K562 (cell line): ENCODE results near the gene POLRMT.
A peak's percentile ranks its signal among the peaks of the same experiment; 100 is the strongest.

Source experiments
- CTCF ChIP-seq, 3 experiments: IDR thresholded peaks in 2 of 3; conservative IDR thresholded peaks in 1 of 3; 2 replicates each; pipeline ENCODE4 v1.5.1; 2011 to 2012; ENCODE audit warnings: low read length in 3 of 3, mild to moderate bottlenecking in 3 of 3, control low read depth in 2 of 3, improper control_type of control experiment in 1 of 3, inconsistent platforms in 1 of 3, low read depth in 1 of 3, mixed read lengths in 1 of 3, moderate library complexity in 1 of 3; ENCODE audit not compliant: insufficient read depth in 2 of 3
- EZH2 ChIP-seq: IDR thresholded peaks from 2 replicates; pipeline ENCODE4 v1.6.1; 2012; ENCODE audit warnings: low read depth, mild to moderate bottlenecking, inconsistent platforms, low read length, borderline replicate concordance
- NFE2 ChIP-seq: IDR thresholded peaks from 2 replicates; pipeline ENCODE4 v1.6.1; 2014; ENCODE audit warnings: antibody characterized with exemption, low read depth
- POLR2AphosphoS5 ChIP-seq: IDR thresholded peaks from 2 replicates; pipeline ENCODE4 v1.6.1; 2011; ENCODE audit warnings: mild to moderate bottlenecking, low read depth, low read length, moderate library complexity; ENCODE audit not compliant: control insufficient read depth, insufficient read depth
- ZNF3 ChIP-seq: fragments of 250-450 bp; sonication (Bioruptor Pico); IDR thresholded peaks from 2 replicates; pipeline ENCODE4 v1.5.0; 2021; ENCODE audit warnings: mild to moderate bottlenecking, moderate library complexity

GRCh38 chr19:588093-588740, 45.1 kb downstream of the POLRMT start:
- no peak for TF ChIP-seq POLR2AphosphoS5
- TF ChIP-seq ZNF3: no peak
- peak; percentile 54 to 65 (median 64) for TF ChIP-seq CTCF (IDR thresholded peaks at IDR 0.05 in 2 of 3, conservative IDR thresholded peaks at IDR 0.05 in 1 of 3; ENCODE audit: insufficient read depth in 2 of 3, low read depth in 1 of 3, low read length in 3 of 3)
- no peak for TF ChIP-seq EZH2
- no peak for TF ChIP-seq NFE2
